WTC11 (cell line): ENCODE data around the gene TEKT5. TPM values are rescaled to one million over a fixed set of nuclear protein-coding genes. Genes with fewer than 3 reads are reported as not detected.
"Not testable (repeated sequence)": the region's sequence is repeated elsewhere in the genome, so short reads cannot be mapped to it uniquely, and the experiment has no call there.

Source experiments
- ATAC-seq: fragments of 200-7000 bp; cut with Tn5 transposase; 2 replicates; pipeline ENCODE4 v1.10.0; 2021; ENCODE audit warnings: mild to moderate bottlenecking, moderate library complexity
- CTCF ChIA-PET: fragments of 300-600 bp; sonication (Branson Sonifier 250); formaldehyde crosslinking; loops from one replicate; lab custom pipeline; 2021; ENCODE audit warnings: antibody characterized with exemption; lab: Charles Lee
- POLR2A ChIA-PET: fragments of 350-600 bp; sonication (Branson Sonifier 250); formaldehyde crosslinking; loops from one replicate; lab custom pipeline; 2021; ENCODE audit warnings: antibody characterized with exemption; lab: Charles Lee
- DNase-seq: peaks from one replicate; pipeline ENCODE4 v3.0.0; 2021; ENCODE audit warnings: low spot score
- H3K27ac Mint-ChIP-seq: 2 replicates; pipeline ENCODE4 v1.8.0; 2021; ENCODE audit warnings: mixed read lengths
- H3K27me3 Mint-ChIP-seq: 2 replicates; pipeline ENCODE4 v1.8.0; 2021; ENCODE audit warnings: low read depth, mild to moderate bottlenecking, moderate library complexity, mixed read lengths
- H3K36me3 Mint-ChIP-seq: 2 replicates; pipeline ENCODE4 v1.8.0; 2021; ENCODE audit warnings: mixed read lengths
- H3K4me1 Mint-ChIP-seq: 2 replicates; pipeline ENCODE4 v1.8.0; 2022; ENCODE audit warnings: mixed read lengths
- H3K4me3 Mint-ChIP-seq: 2 replicates; pipeline ENCODE4 v1.8.0; 2021; ENCODE audit warnings: mild to moderate bottlenecking, moderate library complexity, mixed read lengths
- H3K9me3 Mint-ChIP-seq: 2 replicates; pipeline ENCODE4 v1.8.0; 2021; ENCODE audit warnings: mixed read lengths
- CREM ChIP-seq: sonication (generic); formaldehyde crosslinking; IDR thresholded peaks from 2 replicates; pipeline ENCODE4 v1.8.1; 2022; ENCODE audit warnings: mild to moderate bottlenecking, missing genetic modification reagents, moderate library complexity
- FOXK1 ChIP-seq: sonication (generic); formaldehyde crosslinking; IDR thresholded peaks from 2 replicates; pipeline ENCODE4 v1.8.0; 2022; ENCODE audit warnings: mild to moderate bottlenecking, moderate library complexity, missing genetic modification reagents
- GABPB1 ChIP-seq: sonication (generic); formaldehyde crosslinking; IDR thresholded peaks from 2 replicates; pipeline ENCODE4 v1.8.1; 2023; ENCODE audit warnings: mild to moderate bottlenecking, missing genetic modification reagents
- MXD4 ChIP-seq: fragments of 250-450 bp; sonication (Bioruptor Pico); IDR thresholded peaks from 2 replicates; pipeline ENCODE4 v1.8.0; 2021; ENCODE audit warnings: mild to moderate bottlenecking, moderate library complexity, borderline replicate concordance
- NFATC4 ChIP-seq: fragments of 250-450 bp; sonication (Bioruptor Pico); IDR thresholded peaks from 2 replicates; pipeline ENCODE4 v1.9.0; 2021; ENCODE audit warnings: mild to moderate bottlenecking
- NFYB ChIP-seq: sonication (generic); formaldehyde crosslinking; conservative IDR thresholded peaks from 2 replicates; pipeline ENCODE4 v1.8.0; 2022; ENCODE audit warnings: low read depth, missing genetic modification reagents
- NR1H2 ChIP-seq: sonication (generic); formaldehyde crosslinking; IDR thresholded peaks from 2 replicates; pipeline ENCODE4 v1.9.0; 2021; ENCODE audit warnings: mild to moderate bottlenecking, moderate library complexity, missing genetic modification reagents
- SOX15 ChIP-seq: fragments of 250-450 bp; sonication (Bioruptor Pico); IDR thresholded peaks from 2 replicates; pipeline ENCODE4 v1.9.0; 2021; ENCODE audit warnings: mild to moderate bottlenecking
- TEAD1 ChIP-seq: sonication (generic); formaldehyde crosslinking; IDR thresholded peaks from 2 replicates; pipeline ENCODE4 v1.8.0; 2022; ENCODE audit warnings: mild to moderate bottlenecking, missing genetic modification reagents
- ZNF416 ChIP-seq: fragments of 250-450 bp; sonication (Bioruptor Pico); IDR thresholded peaks from 2 replicates; pipeline ENCODE4 v1.9.0; 2021; ENCODE audit warnings: mild to moderate bottlenecking, inconsistent platforms
- total RNA-seq: library from RNA; stranded (reverse); gene quantifications from 3 replicates; pipeline ENCODE4 v1.2.3, GENCODE V29; 2021
- TF ChIP-seq, protein P1 (sequence below): fragments of 250-450 bp; sonication (Bioruptor Pico); IDR thresholded peaks from 2 replicates; pipeline ENCODE4 v1.9.0; 2021; ENCODE audit warnings: mild to moderate bottlenecking
- TF ChIP-seq, protein P2 (sequence below): sonication (generic); formaldehyde crosslinking; IDR thresholded peaks from 2 replicates; pipeline ENCODE4 v1.8.1; 2022; ENCODE audit warnings: low read depth, mild to moderate bottlenecking, moderate library complexity, missing genetic modification reagents, borderline replicate concordance
- TF ChIP-seq, protein P3 (sequence below): sonication (generic); formaldehyde crosslinking; IDR thresholded peaks from 2 replicates; pipeline ENCODE4 v1.8.1; 2023; ENCODE audit warnings: mild to moderate bottlenecking, missing genetic modification reagents, borderline replicate concordance

Gene TEKT5
- total RNA-seq, 1 experiment from 2014 or later: 1.1 TPM

DNA sequence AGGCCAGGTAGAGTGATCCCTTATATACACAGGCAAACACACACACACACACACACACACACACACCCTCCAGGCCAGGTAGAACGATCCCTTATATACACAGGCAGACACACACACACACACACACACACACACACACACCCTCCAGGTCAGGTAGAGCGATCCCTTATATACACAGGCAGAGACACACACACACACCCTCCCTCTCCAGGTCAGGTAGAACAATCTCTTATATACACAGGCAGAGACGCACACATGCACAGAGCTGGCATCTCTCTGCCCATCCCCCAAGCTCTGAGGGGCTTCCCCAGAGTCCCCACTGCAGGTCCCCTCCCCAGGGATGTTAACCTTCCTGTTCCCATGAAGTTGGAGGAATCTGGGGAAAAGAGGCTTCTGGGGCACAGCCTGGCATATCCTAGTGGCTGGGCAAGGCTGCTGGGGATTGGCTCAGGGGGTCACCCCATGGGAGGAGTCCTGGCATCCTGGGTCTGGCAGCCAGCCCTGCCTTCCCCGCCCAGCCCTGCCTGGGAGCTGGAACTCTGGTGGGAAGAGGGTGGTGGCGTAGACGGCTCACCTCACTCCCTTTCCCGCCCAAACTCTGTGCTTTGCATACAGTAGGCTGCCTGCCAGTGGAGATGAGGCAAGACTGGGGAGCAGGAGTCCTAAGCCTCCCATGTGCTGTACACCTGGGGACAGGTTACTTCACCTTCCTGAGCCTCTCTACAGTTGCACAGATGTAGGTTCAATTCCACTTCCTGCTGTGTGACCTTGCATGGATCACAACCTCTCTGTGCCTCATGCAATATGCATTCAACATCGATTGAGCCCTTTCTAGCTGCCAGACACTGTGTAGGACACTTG, 41.8 kb downstream of the TEKT5 start:
- no peak overlapping the region for H3K27ac Mint-ChIP-seq

DNA sequence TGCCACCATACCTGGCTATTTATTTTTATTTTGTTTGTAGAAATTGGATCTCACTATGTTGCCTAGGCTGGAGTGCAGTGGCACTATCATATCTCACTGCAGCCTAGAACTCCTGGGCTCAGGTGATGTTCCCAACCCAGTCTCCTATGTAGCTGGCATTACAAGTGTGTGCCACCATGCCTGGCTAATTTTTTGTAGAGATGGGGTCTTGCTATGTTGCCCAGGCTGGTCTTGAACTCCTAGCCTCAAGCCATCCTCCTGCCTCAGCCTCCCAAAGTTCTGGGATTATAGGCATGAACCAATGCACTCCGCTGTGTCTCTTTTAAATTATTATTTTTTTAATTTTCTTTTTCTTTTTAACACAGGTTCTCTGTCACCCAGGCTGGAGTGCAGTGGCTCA, 45.6 kb downstream of the TEKT5 start:
- H3K27ac Mint-ChIP-seq, ATAC-seq, H3K9me3 Mint-ChIP-seq, POLR2A ChIA-PET, H3K27me3 Mint-ChIP-seq, DNase-seq, H3K36me3 Mint-ChIP-seq, H3K4me1 Mint-ChIP-seq, H3K4me3 Mint-ChIP-seq: not testable (repeated sequence)
- CTCF ChIA-PET: interaction anchor here (0.7 kb wide), 1 partner anchor 68 kb away, joined by 3 read pairs; the partner anchor contains the start of gene EMP2

More for the DNA sequence above, 41.8 kb downstream of the TEKT5 start:
- DNase-seq (no peak), ATAC-seq (peak; percentile 89)
- Mint-ChIP-seq H3K27me3 (no peaks in the 10 kb centered on the region), H3K4me1 (peaks cover 3% of the 10 kb centered on the region; the same call in 1 of the 2 replicates), H3K9me3 (peaks cover 4% of the 10 kb centered on the region; the same call in 1 of the 2 replicates), H3K4me3 (no peak overlapping the region), H3K36me3 (no peaks in the 10 kb centered on the region)
- POLR2A ChIA-PET: no interaction called here
- no peak for TF ChIP-seq SOX15 (CRISPR knock-in tag)
- TF ChIP-seq, protein P1, sequence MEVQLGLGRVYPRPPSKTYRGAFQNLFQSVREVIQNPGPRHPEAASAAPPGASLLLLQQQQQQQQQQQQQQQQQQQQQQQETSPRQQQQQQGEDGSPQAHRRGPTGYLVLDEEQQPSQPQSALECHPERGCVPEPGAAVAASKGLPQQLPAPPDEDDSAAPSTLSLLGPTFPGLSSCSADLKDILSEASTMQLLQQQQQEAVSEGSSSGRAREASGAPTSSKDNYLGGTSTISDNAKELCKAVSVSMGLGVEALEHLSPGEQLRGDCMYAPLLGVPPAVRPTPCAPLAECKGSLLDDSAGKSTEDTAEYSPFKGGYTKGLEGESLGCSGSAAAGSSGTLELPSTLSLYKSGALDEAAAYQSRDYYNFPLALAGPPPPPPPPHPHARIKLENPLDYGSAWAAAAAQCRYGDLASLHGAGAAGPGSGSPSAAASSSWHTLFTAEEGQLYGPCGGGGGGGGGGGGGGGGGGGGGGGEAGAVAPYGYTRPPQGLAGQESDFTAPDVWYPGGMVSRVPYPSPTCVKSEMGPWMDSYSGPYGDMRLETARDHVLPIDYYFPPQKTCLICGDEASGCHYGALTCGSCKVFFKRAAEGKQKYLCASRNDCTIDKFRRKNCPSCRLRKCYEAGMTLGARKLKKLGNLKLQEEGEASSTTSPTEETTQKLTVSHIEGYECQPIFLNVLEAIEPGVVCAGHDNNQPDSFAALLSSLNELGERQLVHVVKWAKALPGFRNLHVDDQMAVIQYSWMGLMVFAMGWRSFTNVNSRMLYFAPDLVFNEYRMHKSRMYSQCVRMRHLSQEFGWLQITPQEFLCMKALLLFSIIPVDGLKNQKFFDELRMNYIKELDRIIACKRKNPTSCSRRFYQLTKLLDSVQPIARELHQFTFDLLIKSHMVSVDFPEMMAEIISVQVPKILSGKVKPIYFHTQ (CRISPR knock-in tag): no peak
- TF ChIP-seq, all 79 proteins: peak for 0
- CTCF ChIA-PET: no interaction called here

DNA sequence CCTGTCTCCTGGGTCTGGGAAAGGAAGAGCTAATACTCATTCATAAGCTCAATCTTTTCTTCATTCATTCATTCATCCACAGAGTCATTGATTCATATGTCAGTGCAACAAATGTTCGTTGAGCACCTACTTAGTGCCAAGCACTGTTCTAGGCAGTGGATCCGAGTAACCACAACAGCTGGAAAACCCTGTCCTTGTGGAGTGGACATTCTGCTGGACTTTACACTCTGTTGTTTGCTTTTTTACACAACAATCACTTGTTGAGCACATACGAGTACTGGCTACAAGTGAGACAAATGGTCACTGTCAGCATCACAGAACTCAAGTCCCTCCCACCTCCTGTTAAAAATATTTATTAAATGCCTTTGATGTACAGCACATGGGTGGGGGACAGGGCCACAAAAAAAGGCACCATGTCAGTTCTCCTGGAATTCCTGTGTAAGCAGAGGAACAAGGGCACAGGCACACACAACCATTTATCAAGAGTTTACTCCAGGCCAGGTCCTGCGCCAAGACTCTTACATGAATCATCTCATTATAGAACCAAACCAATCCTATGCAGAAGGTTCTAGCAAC, 46.9 kb downstream of the TEKT5 start:
- Mint-ChIP-seq H3K4me1 (peaks cover 13% of the 10 kb centered on the region), H3K9me3 (no peaks in the 10 kb centered on the region), H3K36me3 (no peaks in the 10 kb centered on the region), H3K27me3 (peaks cover 2% of the 10 kb centered on the region; the same call in 1 of the 2 replicates), H3K27ac (no peak overlapping the region), H3K4me3 (no peak overlapping the region)
- POLR2A ChIA-PET: no interaction called here
- TF ChIP-seq GABPB1 (CRISPR knock-in tag): peak; percentile 87
- no peak for TF ChIP-seq NR1H2
- ATAC-seq: no peak
- CTCF ChIA-PET: no interaction called here
- DNase-seq: no peak

DNA sequence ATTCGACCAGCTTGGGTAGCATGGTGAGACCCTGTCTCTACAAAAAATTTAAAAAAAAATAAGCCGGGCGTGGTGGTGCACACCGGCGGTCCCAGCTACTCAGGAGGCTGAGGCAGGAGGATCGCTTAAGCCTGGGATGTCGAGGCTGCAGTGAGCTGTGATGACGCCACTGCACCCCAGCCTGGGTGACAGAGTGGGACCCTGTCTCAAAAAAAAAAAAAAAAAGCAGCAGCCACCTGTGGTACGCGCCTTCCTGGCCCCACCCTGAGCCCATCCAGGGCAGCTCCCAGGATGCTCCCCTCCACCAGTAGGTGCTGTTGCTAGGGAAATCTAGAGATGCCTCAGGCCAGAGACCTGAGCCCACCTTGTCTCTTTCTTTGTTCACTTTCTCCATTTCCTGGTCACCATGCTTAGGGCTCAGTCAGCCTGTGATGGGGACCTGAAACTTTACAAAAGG, 47.4 kb downstream of the TEKT5 start:
- DNase-seq: no peak

DNA sequence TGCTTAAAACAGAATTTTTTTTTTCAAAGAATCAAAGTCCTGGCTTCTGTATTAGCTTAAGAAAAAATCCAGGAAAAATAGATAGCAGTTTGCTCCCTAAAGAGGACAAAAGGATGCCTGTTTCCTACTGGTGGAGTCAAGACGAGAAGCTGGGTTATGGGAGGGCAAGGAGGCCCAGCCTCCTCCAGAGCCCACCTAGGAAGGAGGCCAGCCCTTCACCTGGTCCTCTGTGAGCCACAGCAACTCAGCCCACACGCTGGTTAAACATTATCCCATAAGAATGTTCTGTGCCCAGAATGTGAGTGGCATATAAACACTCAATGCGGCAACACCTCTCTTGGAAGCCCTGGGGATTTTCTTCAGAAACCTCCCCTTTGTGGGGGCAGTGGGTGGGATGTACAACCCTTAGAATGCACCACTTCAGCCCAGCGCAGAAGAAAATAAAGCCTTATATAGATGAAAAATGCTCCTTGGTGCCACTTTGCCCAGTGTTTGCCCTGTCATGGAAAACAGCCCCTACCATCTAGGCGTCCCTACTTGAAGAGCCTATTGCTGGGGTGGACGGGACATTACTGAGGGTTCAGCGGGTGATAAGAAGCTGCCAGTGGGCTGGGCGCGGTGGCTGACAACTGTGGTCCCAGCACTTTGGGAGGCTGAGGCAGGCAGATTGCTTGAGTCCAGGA, 48.0 kb downstream of the TEKT5 start:
- no peaks in the 10 kb centered on the region for H3K9me3 Mint-ChIP-seq
- peaks cover 21% of the 10 kb centered on the region for H3K4me1 Mint-ChIP-seq
- no peak for ATAC-seq

More for the DNA sequence above, 47.4 kb downstream of the TEKT5 start:
- TF ChIP-seq MXD4 (no peak), NFYB (CRISPR knock-in tag) (no peak), CREM (CRISPR knock-in tag) (no peak)
- TF ChIP-seq, protein P2, sequence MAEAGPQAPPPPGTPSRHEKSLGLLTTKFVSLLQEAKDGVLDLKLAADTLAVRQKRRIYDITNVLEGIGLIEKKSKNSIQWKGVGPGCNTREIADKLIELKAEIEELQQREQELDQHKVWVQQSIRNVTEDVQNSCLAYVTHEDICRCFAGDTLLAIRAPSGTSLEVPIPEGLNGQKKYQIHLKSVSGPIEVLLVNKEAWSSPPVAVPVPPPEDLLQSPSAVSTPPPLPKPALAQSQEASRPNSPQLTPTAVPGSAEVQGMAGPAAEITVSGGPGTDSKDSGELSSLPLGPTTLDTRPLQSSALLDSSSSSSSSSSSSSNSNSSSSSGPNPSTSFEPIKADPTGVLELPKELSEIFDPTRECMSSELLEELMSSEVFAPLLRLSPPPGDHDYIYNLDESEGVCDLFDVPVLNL (CRISPR knock-in tag): no peak
- H3K4me1 Mint-ChIP-seq: peaks cover 16% of the 10 kb centered on the region
- ATAC-seq: peak; percentile 52
- H3K4me3 Mint-ChIP-seq: no peak overlapping the region
- ChIA-PET POLR2A (no interaction called here), CTCF (interaction anchor here (1.0 kb wide), 1 partner anchor 39 kb away, joined by 3 read pairs; no protein-coding TSS in a partner anchor)
- no peaks in the 10 kb centered on the region for H3K9me3 Mint-ChIP-seq
- no peak overlapping the region for H3K27ac Mint-ChIP-seq
- H3K36me3 Mint-ChIP-seq: no peaks in the 10 kb centered on the region
- H3K27me3 Mint-ChIP-seq: peaks cover 2% of the 10 kb centered on the region; the same call in 1 of the 2 replicates

More for the DNA sequence above, 48.0 kb downstream of the TEKT5 start:
- Mint-ChIP-seq H3K36me3 (no peaks in the 10 kb centered on the region), H3K4me3 (no peak overlapping the region), H3K27me3 (peaks cover 2% of the 10 kb centered on the region; the same call in 1 of the 2 replicates), H3K27ac (no peak overlapping the region)
- TF ChIP-seq CREM (CRISPR knock-in tag) (no peak), ZNF416 (CRISPR knock-in tag) (no peak), NFATC4 (no peak), TEAD1 (no peak), GABPB1 (CRISPR knock-in tag) (0 out of 2 replicates have a peak, but pooled peaks have one; percentile 23), FOXK1 (no peak)
- TF ChIP-seq, protein P3, sequence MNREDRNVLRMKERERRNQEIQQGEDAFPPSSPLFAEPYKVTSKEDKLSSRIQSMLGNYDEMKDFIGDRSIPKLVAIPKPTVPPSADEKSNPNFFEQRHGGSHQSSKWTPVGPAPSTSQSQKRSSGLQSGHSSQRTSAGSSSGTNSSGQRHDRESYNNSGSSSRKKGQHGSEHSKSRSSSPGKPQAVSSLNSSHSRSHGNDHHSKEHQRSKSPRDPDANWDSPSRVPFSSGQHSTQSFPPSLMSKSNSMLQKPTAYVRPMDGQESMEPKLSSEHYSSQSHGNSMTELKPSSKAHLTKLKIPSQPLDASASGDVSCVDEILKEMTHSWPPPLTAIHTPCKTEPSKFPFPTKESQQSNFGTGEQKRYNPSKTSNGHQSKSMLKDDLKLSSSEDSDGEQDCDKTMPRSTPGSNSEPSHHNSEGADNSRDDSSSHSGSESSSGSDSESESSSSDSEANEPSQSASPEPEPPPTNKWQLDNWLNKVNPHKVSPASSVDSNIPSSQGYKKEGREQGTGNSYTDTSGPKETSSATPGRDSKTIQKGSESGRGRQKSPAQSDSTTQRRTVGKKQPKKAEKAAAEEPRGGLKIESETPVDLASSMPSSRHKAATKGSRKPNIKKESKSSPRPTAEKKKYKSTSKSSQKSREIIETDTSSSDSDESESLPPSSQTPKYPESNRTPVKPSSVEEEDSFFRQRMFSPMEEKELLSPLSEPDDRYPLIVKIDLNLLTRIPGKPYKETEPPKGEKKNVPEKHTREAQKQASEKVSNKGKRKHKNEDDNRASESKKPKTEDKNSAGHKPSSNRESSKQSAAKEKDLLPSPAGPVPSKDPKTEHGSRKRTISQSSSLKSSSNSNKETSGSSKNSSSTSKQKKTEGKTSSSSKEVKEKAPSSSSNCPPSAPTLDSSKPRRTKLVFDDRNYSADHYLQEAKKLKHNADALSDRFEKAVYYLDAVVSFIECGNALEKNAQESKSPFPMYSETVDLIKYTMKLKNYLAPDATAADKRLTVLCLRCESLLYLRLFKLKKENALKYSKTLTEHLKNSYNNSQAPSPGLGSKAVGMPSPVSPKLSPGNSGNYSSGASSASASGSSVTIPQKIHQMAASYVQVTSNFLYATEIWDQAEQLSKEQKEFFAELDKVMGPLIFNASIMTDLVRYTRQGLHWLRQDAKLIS (CRISPR knock-in tag): no peak
- no peak for DNase-seq
- ChIA-PET CTCF (interaction anchor here (1.0 kb wide), 1 partner anchor 38 kb away, joined by 3 read pairs; no protein-coding TSS in a partner anchor), POLR2A (no interaction called here)
